Duodenal mucosa (tissue), 2 donors: ENCODE measurements around the gene COL8A2.

Experiments
- H3K27ac ChIP-seq: one replicate; pipeline ENCODE4 v1.7.0; 2013; ENCODE audit warnings: low read depth, low read length
- H3K27me3 ChIP-seq, 2 donors: one replicate each; pipeline ENCODE4 v1.7.0; 2013; ENCODE audit warnings: low read length in 2 of 2, control low read depth in 1 of 2; ENCODE audit not compliant: insufficient read depth in 2 of 2, control insufficient read depth in 1 of 2
- H3K36me3 ChIP-seq, 2 donors: one replicate each; pipeline ENCODE4 v1.7.0; 2013; ENCODE audit warnings: low read length in 2 of 2, control low read depth in 1 of 2; ENCODE audit not compliant: insufficient read depth in 2 of 2, control insufficient read depth in 1 of 2
- H3K4me1 ChIP-seq, 2 donors: one replicate each; pipeline ENCODE4 v1.7.0; 2013; ENCODE audit warnings: low read length in 2 of 2, control low read depth in 1 of 2; ENCODE audit not compliant: insufficient read depth in 2 of 2, control insufficient read depth in 1 of 2
- H3K4me3 ChIP-seq, 2 donors: one replicate each; pipeline ENCODE4 v1.7.0; 2013; ENCODE audit warnings: low read length in 2 of 2, low read depth in 1 of 2
- H3K9ac ChIP-seq, 2 donors: one replicate each; pipeline ENCODE4 v1.7.0; 2013; ENCODE audit warnings: low read length in 2 of 2, low read depth in 1 of 2
- H3K9me3 ChIP-seq, 2 donors: one replicate each; pipeline ENCODE4 v1.7.0; 2013; ENCODE audit warnings: low read length in 2 of 2, control low read depth in 1 of 2; ENCODE audit not compliant: control insufficient read depth in 1 of 2

The COL8A2 gene

GRCh38 chr1:36114371-36114770, 10.7 kb downstream of the COL8A2 start:
- H3K9me3 ChIP-seq, result no peaks in the 10 kb centered on the region
- H3K36me3 ChIP-seq, result no peaks in the 10 kb centered on the region
- H3K4me3 ChIP-seq, result no peak overlapping the region
- no peak overlapping the region for H3K9ac ChIP-seq
- H3K27ac ChIP-seq, result no peak overlapping the region
- no peaks in the 10 kb centered on the region for H3K4me1 ChIP-seq
- no peaks in the 10 kb centered on the region for H3K27me3 ChIP-seq

- H3K4me3 ChIP-seq, result no peak overlapping the region
- H3K36me3 ChIP-seq, result no peaks in the 10 kb centered on the region
- no peaks in the 10 kb centered on the region for H3K9me3 ChIP-seq
- no peaks in the 10 kb centered on the region for H3K4me1 ChIP-seq
- H3K9ac ChIP-seq, result no peak overlapping the region
- no peaks in the 10 kb centered on the region for H3K27me3 ChIP-seq
- H3K27ac ChIP-seq, result no peak overlapping the region
Observed at GRCh38 chr1:36112823-36113222, 12.2 kb downstream of the COL8A2 start.

GRCh38 chr1:36111151-36111550, 13.9 kb downstream of the COL8A2 start:
- Histone ChIP-seq H3K27me3 (no peaks in the 10 kb centered on the region), H3K4me1 (no peaks in the 10 kb centered on the region), H3K27ac (no peak overlapping the region), H3K9ac (no peak overlapping the region), H3K4me3 (no peak overlapping the region), H3K36me3 (no peaks in the 10 kb centered on the region), H3K9me3 (no peaks in the 10 kb centered on the region)

- Histone ChIP-seq H3K9ac (no peak overlapping the region), H3K9me3 (no peaks in the 10 kb centered on the region), H3K27me3 (no peaks in the 10 kb centered on the region), H3K27ac (no peak overlapping the region), H3K4me1 (no peaks in the 10 kb centered on the region), H3K36me3 (no peaks in the 10 kb centered on the region), H3K4me3 (no peak overlapping the region)
Observed at GRCh38 chr1:36109041-36109679, 15.9 kb downstream of the COL8A2 start.

GRCh38 chr1:36108314-36108713, 16.7 kb downstream of the COL8A2 start:
- H3K27me3 ChIP-seq, result no peaks in the 10 kb centered on the region

GRCh38 chr1:36107394-36107793, 17.6 kb downstream of the COL8A2 start:
- no peak overlapping the region for H3K9ac ChIP-seq
- no peaks in the 10 kb centered on the region for H3K9me3 ChIP-seq
- no peak overlapping the region for H3K27ac ChIP-seq
- H3K4me1 ChIP-seq, result no peaks in the 10 kb centered on the region
- H3K4me3 ChIP-seq, result no peak overlapping the region
- no peaks in the 10 kb centered on the region for H3K36me3 ChIP-seq
- H3K27me3 ChIP-seq, result no peaks in the 10 kb centered on the region

More at GRCh38 chr1:36108314-36108713, 16.7 kb downstream of the COL8A2 start:
- H3K27ac ChIP-seq, result no peak overlapping the region
- H3K4me1 ChIP-seq, result no peaks in the 10 kb centered on the region
- H3K9me3 ChIP-seq, result no peaks in the 10 kb centered on the region
- no peaks in the 10 kb centered on the region for H3K36me3 ChIP-seq
- H3K4me3 ChIP-seq, result no peak overlapping the region
- H3K9ac ChIP-seq, result no peak overlapping the region

GRCh38 chr1:36106269-36106668, 18.8 kb downstream of the COL8A2 start:
- no peaks in the 10 kb centered on the region for H3K27me3 ChIP-seq

GRCh38 chr1:36101546-36101945, 23.5 kb downstream of the COL8A2 start:
- Histone ChIP-seq H3K4me1 (peaks cover 5% of the 10 kb centered on the region in 2 donors), H3K4me3 (no peak overlapping the region), H3K27me3 (no peaks in the 10 kb centered on the region), H3K9ac (no peak overlapping the region), H3K9me3 (no peaks in the 10 kb centered on the region), H3K36me3 (peaks cover 0 to 4% of the 10 kb centered on the region in 2 donors), H3K27ac (no peak overlapping the region)

More at GRCh38 chr1:36106269-36106668, 18.8 kb downstream of the COL8A2 start:
- H3K9me3 ChIP-seq, result no peaks in the 10 kb centered on the region
- H3K27ac ChIP-seq, result no peak overlapping the region
- H3K4me1 ChIP-seq, result no peaks in the 10 kb centered on the region
- no peak overlapping the region for H3K4me3 ChIP-seq
- H3K36me3 ChIP-seq, result no peaks in the 10 kb centered on the region
- no peak overlapping the region for H3K9ac ChIP-seq

GRCh38 chr1:36100376-36100775, 24.6 kb downstream of the COL8A2 start:
- Histone ChIP-seq H3K27me3 (no peaks in the 10 kb centered on the region), H3K9me3 (no peaks in the 10 kb centered on the region), H3K9ac (no peak overlapping the region), H3K27ac (no peak overlapping the region), H3K36me3 (peaks cover 0 to 14% of the 10 kb centered on the region in 2 donors), H3K4me1 (peaks cover 5% of the 10 kb centered on the region in 2 donors), H3K4me3 (no peak overlapping the region)

GRCh38 chr1:36099681-36100341, 25.2 kb downstream of the COL8A2 start:
- Histone ChIP-seq H3K9ac (peak overlapping the region in 1 of 2 donors; percentile 18), H3K4me1 (peaks cover 5% of the 10 kb centered on the region in 2 donors), H3K27me3 (no peaks in the 10 kb centered on the region), H3K4me3 (peak overlapping the region; percentile 30 to 54), H3K9me3 (no peaks in the 10 kb centered on the region), H3K36me3 (peaks cover 3 to 20% of the 10 kb centered on the region in 2 donors), H3K27ac (no peak overlapping the region)
